Endothelial cell of umbilical vein (primary cell): ENCODE data around the gene ZNF670. TPM values are rescaled to one million over a fixed set of nuclear protein-coding genes. Genes with fewer than 3 reads are reported as not detected.
"Not testable (repeated sequence)": the region's sequence is repeated elsewhere in the genome, so short reads cannot be mapped to it uniquely, and the experiment has no call there.

Experiments used
- BruUV-seq: library from RNA; stranded (reverse); fragments of 400-500 nt; replicated peaks from 2 replicates; lab custom pipeline; 2021; lab: Mats Ljungman, UMichigan
- CTCF ChIA-PET: fragments of 300-600, 350-600 bp; sonication (Branson Sonifier 250); formaldehyde crosslinking; loops from one replicate; lab custom pipeline; 2021; ENCODE audit warnings: antibody characterized with exemption, inconsistent platforms; lab: Charles Lee
- POLR2A ChIA-PET: fragments of 300-600, 350-600 bp; sonication (Branson Sonifier 250); formaldehyde crosslinking; loops from one replicate; lab custom pipeline; 2021; ENCODE audit warnings: antibody characterized with exemption, inconsistent platforms; lab: Charles Lee
- DNase-seq: peaks from one replicate; pipeline ENCODE4 v3.0.0-alpha.2; 2011; ENCODE audit warnings: low read depth, low spot score
- FAIRE-seq: peaks from 2 replicates; lab custom pipeline; 2011; peaks lifted over from hg19 to GRCh38; lab: Jason Lieb, UNC
- H2AFZ ChIP-seq: 2 replicates; pipeline ENCODE4 v1.6.0; 2012; ENCODE audit warnings: low read depth, low read length, control low read depth, inconsistent platforms
- H3K27ac ChIP-seq: 2 replicates; pipeline ENCODE4 v1.5.1; 2011; ENCODE audit warnings: low read depth, mild to moderate bottlenecking, control low read depth, low read length, moderate library complexity; ENCODE audit not compliant: insufficient read depth
- H3K27me3 ChIP-seq, 2 experiments: 2 replicates each; pipeline versions ENCODE4 v1.6.0 to v1.6.1; 2011; ENCODE audit warnings: low read length in 2 of 2, mixed read lengths in 1 of 2; ENCODE audit not compliant: control insufficient read depth in 2 of 2, insufficient read depth in 2 of 2
- H3K36me3 ChIP-seq, 2 experiments: 2 replicates in 1 of 2; 3 replicates in 1 of 2; pipeline ENCODE4 v1.5.1; 2011; ENCODE audit warnings: low read length in 2 of 2, mild to moderate bottlenecking in 1 of 2, moderate library complexity in 1 of 2; ENCODE audit not compliant: control insufficient read depth in 2 of 2, insufficient read depth in 2 of 2; ENCODE audit errors: extremely low read depth in 1 of 2
- H3K4me1 ChIP-seq: 3 replicates; pipeline ENCODE4 v1.5.1; 2011; ENCODE audit warnings: mild to moderate bottlenecking, low read length; ENCODE audit not compliant: control insufficient read depth, insufficient read depth; ENCODE audit errors: extremely low read depth
- H3K4me2 ChIP-seq: 2 replicates; pipeline ENCODE4 v1.6.1; 2011; ENCODE audit warnings: low read length, control low read depth, mixed read lengths; ENCODE audit not compliant: insufficient read depth
- H3K4me3 ChIP-seq, 3 experiments: fragments of 200-600 bp in 1 of 3; sonication (generic), shearing (Covaris generic) in 1 of 3; replicated peaks in 1 of 3; 2 replicates each; pipeline ENCODE4 v1.5.1; 2011 to 2016; ENCODE audit warnings: control low read depth in 3 of 3, low read length in 3 of 3, mild to moderate bottlenecking in 2 of 3, inconsistent platforms in 1 of 3, low read depth in 1 of 3, moderate library complexity in 1 of 3; ENCODE audit not compliant: insufficient read depth in 1 of 3
- H3K79me2 ChIP-seq: 2 replicates; pipeline ENCODE4 v1.6.0; 2012; ENCODE audit warnings: low read length, inconsistent platforms; ENCODE audit not compliant: control insufficient read depth, insufficient read depth
- H3K9ac ChIP-seq: replicated peaks from 2 replicates; pipeline ENCODE3; 2011; ENCODE audit warnings: low read length, control low read depth; ENCODE audit not compliant: insufficient read depth; ENCODE audit errors: extremely low read depth
- H3K9me1 ChIP-seq: replicated peaks from 3 replicates; pipeline ENCODE4 v1.6.0; 2011; ENCODE audit warnings: mild to moderate bottlenecking, low read length; ENCODE audit not compliant: control insufficient read depth, insufficient read depth; ENCODE audit errors: extremely low read depth
- H3K9me3 ChIP-seq: replicated peaks from 2 replicates; pipeline ENCODE4 v1.5.1; 2012; ENCODE audit warnings: low read length, inconsistent platforms; ENCODE audit not compliant: control insufficient read depth, insufficient read depth
- H4K20me1 ChIP-seq: replicated peaks from 2 replicates; pipeline ENCODE3; 2011; ENCODE audit warnings: mild to moderate bottlenecking, low read length; ENCODE audit not compliant: control insufficient read depth, insufficient read depth; ENCODE audit errors: extremely low read depth
- dilution Hi-C: fragments of 300-500 bp; cut with MboI; formaldehyde crosslinking; loops from one replicate; pipeline ENCODE4 v1.15.0; 2019; ENCODE audit warnings: low sequenced_read_pairs; ENCODE audit not compliant: extremely low pct_ligation_motif_present
- intact Hi-C: fragments of 100-400 bp; cut with micrococcal nuclease; formaldehyde crosslinking; loops from one replicate; pipeline ENCODE4 v1.10.0; 2022
- polyA plus RNA-seq, 4 experiments: library from polyadenylated mRNA; depleted of rRNA in 3 of 4; stranded (reverse) in 3 of 4; unstranded in 1 of 4; fragments of >200 nt; gene quantifications; 2 replicates each; pipeline versions ENCODE4 v1.2.1 to v1.2.3, GENCODE V29; 2011 to 2012; ENCODE audit warnings: missing spikeins in 1 of 4
- total RNA-seq: library from RNA; stranded (reverse); gene quantifications from 2 replicates; pipeline ENCODE4 v1.2.3, GENCODE V29; 2021

ZNF670 gene
- total and polyA plus RNA-seq, 2 donors (not counting 3 experiments of a cell fraction or from before 2014, with no cell fraction given): 1.3 to 5.2 TPM

DNA sequence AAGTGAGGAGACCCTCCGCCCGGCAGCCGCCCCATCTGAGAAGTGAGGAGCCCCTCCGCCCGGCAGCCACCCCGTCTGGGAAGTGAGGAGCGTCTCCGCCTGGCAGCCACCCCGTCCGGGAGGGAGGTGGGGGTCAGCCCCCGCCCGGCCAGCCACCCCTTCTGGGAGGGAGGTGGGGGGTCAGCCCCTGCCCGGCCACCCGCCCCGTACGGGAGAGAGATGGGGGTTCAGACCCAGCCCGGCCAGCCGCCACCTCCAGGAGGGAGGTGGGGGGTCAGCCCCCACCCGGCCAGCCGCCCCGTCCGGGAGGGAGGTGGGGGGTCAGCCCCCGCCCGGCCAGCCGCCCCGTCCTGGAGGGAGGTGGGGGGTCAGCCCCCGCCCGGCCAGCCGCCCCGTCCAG lies 46.3 kb downstream of the ZNF670 start:
- H3K4me1 ChIP-seq, intact Hi-C loops, H3K79me2 ChIP-seq, FAIRE-seq, BruUV-seq, CTCF ChIA-PET, H2AFZ ChIP-seq, H3K4me2 ChIP-seq, H4K20me1 ChIP-seq, POLR2A ChIA-PET, H3K27me3 ChIP-seq, H3K4me3 ChIP-seq, H3K9me1 ChIP-seq, H3K9me3 ChIP-seq, H3K36me3 ChIP-seq, DNase-seq, dilution Hi-C loops, H3K27ac ChIP-seq, H3K9ac ChIP-seq: not testable (repeated sequence)

Other genes starting within 250 kb of the ZNF670 start
- gene AHCTF1, start 146.9 kb downstream of the ZNF670 start, total RNA-seq: 30.7 and 32.1 TPM in 2 replicates
- 3.5 and 5.5 TPM in 2 replicates for gene AHCTF1, start 146.9 kb downstream of the ZNF670 start, polyA plus RNA-seq
- 4.8 and 5.5 TPM in 2 replicates for gene ZNF695, start 70.8 kb downstream of the ZNF670 start, total RNA-seq
- gene ZNF695, start 70.8 kb downstream of the ZNF670 start, polyA plus RNA-seq: 1.6 and 2.0 TPM in 2 replicates
- 7.8 and 9.7 TPM in 2 replicates for gene ZNF669, start 25.5 kb upstream of the ZNF670 start, total RNA-seq
- gene ZNF669, start 25.5 kb upstream of the ZNF670 start, polyA plus RNA-seq: 2.3 and 2.4 TPM in 2 replicates
- 20.3 and 25.6 TPM in 2 replicates for gene ZNF124, start 93.2 kb upstream of the ZNF670 start, total RNA-seq
- 2.8 and 3.5 TPM in 2 replicates for gene ZNF124, start 93.2 kb upstream of the ZNF670 start, polyA plus RNA-seq
- gene VN1R5, start 177.3 kb upstream of the ZNF670 start, total RNA-seq: not detected in 2 replicates
- not detected in 2 replicates for gene VN1R5, start 177.3 kb upstream of the ZNF670 start, polyA plus RNA-seq